Activated naive CD8-positive, alpha-beta T cell treated with anti-CD3 and anti-CD28 coated beads, Interleukin-2, amount 50 U/mL, for 16 hours (primary cell): Measurements from ENCODE around the gene SPRR2E.
"Not testable (repeated sequence)": the region's sequence is repeated elsewhere in the genome, so short reads cannot be mapped to it uniquely, and the experiment has no call there.

ENCODE experiments used
- DNase-seq: peaks from one replicate; pipeline ENCODE4 v3.0.0-alpha.2; 2020; ENCODE audit warnings: low read depth, low spot score

The SPRR2E gene

DNA sequence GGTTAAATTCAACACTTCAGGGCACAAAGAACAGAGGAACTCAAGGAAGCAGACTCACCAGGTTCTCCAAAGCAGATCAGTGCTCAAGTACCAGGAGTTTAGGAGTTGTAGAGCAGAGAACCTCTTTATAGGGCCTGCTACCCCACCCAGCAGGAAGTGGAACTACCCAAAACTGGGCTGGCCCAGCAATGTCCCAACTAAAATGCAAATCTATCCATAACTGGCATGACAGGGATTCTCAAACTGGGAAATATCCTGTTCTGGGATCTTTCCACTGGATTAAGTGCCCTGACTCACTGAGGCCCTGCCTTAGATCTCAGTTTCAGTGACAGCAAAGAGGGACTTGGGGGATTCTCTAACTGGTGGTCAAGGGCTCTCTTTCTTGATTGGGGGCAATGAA, at the start of gene SPRR2E:
TSS of gene SPRR2E (minus strand) at position 101 of the 400 bp plus-strand sequence. CDS start 775 bp downstream, outside the sequence.
- no peak for DNase-seq

DNA sequence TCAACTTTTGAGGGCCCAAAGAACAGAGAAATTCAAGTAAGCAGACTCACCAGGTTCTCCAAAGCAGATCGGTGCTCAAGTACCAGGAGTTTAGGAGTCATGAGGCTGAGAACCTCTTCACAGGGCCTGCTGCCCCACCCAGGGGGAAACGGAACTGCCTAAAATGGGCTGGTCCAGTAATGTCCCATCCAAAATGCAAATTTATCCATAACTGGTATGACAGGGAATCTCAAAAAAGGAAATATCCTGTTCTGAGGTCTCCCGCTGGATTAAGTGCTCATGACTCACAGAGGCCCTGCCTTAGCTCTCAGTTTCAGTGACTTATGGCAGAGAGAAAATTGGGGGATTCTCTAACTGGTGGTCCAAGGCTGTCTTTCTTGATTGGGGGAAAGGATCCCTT, 47.1 kb upstream of the SPRR2E start:
- no peak for DNase-seq

DNA sequence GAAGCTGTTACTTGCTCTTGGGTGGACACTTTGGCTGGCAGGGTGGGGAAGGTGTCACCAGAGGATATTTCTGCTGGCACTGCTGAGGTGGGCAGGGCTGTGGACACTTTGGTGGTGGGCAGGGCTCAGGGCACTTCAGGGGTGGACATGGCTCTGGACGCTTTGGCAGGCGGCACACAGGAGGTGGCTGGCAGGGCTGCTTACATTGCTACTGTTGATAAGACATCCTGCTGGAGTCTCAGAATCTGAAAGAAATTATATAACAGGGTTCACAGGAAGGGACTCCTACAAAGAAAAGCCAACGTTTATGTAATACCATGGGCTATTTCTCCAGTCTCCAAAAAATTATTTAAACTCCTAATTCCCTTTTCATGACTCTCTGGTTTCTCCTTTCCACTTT, 46.2 kb upstream of the SPRR2E start:
- DNase-seq: no peak

DNA sequence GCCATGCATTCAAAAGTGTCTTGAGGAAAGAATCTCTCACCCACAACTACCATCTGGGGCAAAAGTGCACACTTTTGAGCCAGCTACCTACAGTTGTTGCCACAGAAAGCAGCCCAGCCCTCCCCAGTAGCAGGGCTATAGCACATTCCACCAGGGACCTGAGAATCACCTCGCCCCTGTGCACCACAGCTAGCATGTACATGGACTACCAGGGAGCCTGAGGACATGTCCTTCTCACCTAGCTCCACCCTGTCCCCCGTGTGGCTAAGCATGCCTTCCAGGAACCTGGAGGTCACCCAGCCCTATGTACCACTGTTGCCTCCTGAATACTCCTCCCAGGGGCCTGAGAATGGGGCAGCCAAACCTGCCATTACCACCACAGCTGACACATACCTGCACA, 39.4 kb upstream of the SPRR2E start:
- DNase-seq: no peak

DNA sequence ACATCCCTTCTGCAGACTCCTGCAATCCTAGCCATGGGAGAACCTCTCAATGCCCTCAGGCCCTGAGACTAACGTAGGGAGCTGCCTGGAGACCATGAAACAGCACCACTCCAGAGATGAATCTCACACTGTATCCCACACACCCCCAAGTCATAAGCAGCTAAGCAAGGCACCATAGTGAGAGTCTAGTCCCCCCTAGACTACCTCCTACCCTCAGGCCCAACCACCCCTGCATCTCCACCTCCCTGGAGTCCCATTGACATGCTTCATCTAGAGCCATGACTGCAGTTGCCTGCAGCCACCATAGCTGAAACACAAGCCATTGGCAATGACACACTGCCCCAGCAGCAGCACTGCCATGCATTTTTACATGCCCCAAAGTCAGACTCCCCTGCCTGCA, 38.9 kb upstream of the SPRR2E start:
- DNase-seq: no peak

DNA sequence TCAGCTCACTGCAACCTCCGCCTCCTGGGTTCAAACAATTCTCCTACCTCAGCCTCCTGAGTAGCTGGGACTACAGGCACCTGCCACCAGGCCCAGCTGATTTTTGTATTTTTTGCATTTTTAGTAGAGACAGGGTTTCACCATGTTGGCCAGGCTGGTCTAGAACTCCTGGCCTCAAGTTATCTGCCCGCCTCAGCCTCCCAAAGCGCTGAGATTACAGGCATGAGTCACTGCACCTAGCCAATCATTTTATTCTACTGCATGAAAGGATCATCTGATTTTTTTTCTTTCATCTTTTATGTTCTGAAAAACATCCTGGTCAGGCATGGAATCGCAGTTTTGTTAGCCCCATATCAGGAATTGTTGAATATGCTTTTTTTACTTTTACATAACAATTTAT, 34.4 kb upstream of the SPRR2E start:
- not testable (repeated sequence) for DNase-seq

DNA sequence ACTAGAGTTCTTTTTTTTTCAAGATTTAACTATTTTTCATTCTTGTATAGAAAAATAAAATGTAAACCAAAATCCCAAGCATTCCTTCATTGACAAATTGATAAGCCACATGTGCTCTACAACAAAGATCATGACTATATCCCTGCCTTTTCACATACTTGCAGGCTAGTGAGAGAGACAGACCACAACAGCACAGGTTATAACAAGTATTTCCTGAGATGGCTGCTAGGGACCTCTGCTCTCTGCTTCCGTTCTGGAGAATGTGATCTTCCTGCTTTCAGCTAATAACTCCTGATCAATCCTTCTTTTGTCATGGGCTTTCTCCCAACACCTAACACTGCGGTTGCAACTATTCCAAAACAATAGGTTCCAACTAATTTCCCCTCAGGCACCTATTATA, 33.0 kb upstream of the SPRR2E start:
- no peak for DNase-seq

DNA sequence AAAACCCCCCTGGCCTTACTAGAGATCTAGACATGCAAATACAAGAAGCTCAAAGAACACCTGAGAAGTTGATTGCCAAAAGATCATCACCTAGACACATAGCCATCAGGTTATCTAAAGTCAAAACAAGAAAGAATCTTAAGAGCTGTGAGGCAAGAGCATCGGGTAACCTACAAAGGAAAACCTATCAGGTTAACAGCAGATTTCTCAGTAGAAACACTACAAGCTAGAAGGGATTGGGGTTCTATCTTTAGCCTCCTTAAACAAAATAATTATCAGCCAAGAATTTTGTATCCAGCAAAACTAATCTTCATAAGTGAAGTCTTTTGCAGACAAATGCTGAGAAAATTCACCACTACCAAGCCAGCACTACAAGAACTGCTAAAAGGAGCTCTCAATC, 31.2 kb upstream of the SPRR2E start:
- no peak for DNase-seq

DNA sequence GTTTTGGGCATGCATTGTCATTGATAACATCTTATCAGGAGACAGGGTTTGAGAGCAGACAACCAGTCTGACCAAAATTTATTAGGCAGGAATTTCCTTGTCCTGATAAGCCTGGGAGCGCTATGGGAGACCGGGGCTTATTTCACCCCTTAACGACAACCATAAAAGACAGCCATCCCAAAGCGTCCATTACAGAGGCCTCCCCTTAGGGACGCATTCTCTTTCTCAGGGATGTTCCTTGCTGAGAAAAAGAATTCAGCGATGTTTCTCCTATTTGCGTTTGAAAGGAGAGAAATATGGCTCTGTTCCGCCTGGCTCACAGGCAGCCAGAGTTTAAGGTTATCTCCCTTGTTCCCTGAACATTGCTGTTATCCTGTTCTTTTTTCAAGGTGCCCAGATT, 29.5 kb upstream of the SPRR2E start:
- DNase-seq: not testable (repeated sequence)

DNA sequence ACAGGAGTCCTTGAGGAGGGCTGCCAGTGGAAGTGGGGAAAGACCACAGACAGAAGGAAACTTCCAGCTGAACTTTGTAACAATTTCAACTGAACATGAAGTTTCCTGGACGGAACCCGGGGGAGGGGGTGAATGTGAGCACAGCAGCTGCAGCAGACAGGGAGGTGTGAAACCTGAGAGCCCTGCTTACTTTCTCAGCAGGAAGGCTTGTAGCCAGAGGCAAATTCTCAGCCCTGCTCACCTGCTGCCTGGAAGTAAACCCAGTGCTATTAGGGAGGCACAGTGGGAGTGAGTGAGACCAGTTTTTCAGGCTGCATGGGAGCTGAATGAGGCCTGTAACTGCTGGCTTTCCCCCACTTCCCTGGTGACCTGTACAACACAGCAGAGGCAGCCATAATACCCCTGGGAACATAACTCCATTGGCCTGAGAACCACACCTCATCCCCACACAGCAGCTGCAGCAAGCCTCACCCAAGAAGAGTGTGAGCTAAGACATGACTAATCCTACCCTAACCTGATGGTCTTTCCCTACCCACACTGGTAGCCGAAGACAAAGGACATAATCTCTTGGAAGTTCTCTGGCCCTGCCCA, 28.6 kb upstream of the SPRR2E start:
- DNase-seq: no peak

DNA sequence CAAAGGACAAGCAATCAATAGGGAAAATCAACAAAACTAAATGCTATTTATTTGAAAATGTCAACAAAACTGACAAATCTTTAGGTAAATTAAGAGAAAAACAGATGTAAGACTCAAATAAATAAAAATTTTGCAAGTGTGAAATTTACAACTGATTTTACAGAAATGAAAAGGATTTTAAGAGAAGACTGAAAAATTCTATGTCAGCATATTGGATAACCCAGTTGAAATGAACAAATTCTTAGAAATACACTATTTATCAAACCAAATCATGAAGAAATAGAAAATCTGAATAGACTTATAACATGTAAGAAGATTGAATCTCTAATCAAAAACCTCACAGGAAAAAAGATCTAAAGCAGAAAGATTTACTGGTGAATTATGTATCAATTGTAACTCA, 26.6 kb upstream of the SPRR2E start:
- no peak for DNase-seq

DNA sequence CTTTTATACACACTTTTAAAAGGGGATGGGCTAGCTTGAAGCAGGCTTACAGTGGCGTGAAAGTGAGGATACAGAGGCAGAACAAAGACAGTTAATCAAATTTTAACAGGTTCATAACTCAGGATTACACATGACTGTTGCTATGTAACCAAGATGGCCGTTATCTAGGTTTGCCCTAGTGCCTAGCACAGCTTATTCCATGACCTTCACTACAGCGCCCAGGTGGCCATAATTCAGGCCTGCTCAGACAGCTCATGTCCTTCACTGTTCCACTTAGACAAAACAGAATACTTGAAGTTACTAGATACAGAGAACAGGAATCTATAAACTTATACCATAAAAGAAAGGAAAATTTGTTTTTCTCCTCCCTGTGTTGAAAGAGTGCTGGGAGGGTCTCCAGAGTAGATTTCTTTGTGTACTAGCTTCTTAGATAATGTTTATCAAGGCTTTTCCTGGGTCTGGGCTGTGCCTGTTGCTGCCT, 25.2 kb upstream of the SPRR2E start:
- DNase-seq: no peak

DNA sequence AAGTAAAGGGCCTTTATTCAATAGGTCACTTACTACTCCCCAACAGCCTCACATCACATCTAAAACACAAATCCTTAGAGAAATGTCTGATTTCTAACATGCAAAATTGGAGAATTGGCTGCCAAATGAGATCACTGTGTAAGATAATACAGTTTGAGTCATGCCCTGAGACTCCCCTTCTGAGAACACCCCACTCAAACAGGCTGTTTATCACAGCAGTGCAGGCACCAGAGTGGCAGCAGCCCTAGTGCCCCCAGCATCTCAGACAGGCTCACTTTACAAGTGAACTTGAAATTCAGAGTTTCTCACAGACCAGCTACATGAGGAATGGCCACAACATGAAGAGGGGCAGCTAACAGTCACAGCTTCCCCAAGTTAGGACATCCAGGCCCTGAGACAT, 20.9 kb upstream of the SPRR2E start:
- DNase-seq: not testable (repeated sequence)

DNA sequence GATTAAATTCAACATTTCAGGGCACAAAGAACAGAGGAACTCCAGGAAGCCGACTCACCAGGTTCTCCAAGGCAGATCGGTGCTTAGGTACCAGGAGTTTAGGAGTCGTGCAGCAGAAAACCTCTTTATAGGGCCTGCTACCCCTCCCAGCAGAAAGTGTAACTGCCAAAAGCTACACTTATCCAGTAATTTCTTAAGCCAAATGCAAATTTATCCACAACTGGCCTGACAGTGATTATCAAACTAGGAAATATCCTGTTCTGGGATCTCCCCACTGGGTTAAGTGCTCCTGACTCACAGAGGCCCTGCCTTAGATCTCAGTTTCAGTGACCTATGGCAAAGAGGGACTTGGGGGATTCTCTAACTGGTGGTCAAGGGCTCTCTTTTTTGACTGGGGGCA, 19.1 kb upstream of the SPRR2E start, which contains the start of gene SPRR2F:
TSS of gene SPRR2F (minus strand) at position 101 of the 400 bp plus-strand sequence. CDS start 783 bp downstream, outside the sequence.
- no peak for DNase-seq

DNA sequence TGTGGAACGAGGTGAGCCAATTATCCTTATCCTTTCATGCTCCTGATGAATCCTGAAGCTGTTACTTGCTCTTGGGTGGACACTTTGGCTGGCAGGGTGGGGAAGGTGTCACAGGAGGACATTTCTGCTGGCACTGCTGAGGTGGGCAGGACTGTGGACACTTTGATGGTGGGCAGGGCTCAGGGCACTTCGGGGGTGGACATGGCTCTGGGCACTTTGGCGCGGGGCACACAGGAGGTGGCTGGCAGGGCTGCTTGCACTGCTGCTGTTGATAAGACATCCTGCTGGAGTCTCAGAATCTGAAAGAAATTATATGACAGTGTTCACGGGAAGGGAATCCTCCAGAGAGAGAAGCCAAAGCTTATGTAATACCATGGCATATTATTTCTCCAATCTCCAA, 18.1 kb upstream of the SPRR2E start:
- not testable (repeated sequence) for DNase-seq

DNA sequence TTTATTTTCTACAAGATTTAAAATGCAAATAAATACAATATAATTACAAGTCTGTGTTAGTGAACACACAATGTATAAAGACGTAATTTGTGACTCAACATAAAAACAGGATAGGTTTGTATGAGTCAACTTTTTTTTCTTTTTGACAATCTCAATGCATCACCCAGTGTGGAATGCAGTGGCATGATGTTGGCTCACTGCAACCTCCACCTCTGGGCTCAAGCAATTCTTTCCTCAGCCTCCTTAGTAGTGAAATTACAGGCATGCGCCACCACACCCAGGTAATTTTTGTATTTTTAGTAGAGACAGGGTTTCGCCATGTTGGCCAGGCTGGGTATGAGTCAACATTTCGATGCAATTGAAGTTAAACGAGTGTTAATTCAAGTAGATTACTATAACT, 5.9 kb upstream of the SPRR2E start:
- DNase-seq: no peak

DNA sequence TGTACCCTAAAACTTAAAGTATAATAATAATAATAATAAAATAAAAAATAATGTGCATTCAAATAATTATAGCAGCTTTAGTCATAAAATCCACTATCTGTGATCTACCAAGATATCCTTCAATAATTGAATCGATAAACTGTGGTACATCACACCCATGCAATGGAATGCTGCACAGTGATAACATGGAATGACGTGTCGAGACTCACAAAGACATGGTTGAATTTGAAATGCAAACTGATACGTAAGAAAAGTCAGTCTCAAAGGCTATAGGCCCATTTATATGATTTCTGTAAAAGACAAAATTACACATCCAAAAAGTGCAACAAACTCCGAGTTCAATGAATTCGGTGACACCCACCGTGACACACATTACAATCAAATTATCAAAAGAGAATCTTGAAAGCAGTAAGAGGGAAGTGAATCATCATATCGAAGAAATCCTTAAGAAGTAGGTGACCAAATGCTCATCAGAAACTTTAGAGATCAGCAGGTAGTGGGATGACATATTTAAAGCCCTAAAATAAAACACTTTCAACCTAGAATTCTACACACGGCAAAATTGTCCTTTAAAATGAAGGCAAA, 5.2 kb upstream of the SPRR2E start:
- no peak for DNase-seq

DNA sequence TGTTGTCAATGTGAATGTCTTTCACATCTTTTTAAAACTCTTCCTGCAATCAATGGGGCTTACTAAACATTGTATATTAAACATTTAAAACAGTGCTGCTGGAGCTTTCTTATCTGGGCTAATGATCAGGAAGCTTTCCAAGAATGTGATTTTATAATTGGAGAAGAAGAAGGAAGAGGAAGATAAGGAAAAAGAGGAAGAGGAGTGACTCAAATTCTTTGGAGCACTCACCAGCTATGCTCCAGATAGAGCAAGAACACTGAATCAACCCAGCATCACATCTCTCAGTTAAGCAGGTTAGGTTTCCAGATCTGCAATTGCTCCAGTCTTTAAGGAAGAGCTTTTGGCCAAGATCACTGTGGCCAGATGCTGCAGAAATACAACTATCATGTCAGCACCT, 1.4 kb upstream of the SPRR2E start:
- no peak for DNase-seq

DNA sequence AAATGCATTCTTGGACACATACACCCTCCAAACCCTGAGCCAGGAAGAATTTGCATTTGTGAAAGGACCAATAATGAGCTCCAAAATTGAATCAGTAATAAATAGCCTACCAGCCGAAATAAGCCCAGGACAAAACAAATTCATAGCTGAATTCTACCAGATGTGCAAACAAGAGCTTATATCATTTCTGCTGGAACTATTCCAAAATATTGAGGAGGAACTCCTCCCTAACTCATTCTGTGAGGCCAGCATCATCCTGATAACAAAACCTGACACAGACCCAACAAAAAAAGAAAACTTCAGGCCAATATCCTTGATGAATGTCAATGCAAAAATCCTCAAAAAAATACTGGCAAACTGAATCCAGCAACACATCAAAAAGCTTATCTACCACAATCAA, 6.7 kb downstream of the SPRR2E start:
- DNase-seq: no peak

DNA sequence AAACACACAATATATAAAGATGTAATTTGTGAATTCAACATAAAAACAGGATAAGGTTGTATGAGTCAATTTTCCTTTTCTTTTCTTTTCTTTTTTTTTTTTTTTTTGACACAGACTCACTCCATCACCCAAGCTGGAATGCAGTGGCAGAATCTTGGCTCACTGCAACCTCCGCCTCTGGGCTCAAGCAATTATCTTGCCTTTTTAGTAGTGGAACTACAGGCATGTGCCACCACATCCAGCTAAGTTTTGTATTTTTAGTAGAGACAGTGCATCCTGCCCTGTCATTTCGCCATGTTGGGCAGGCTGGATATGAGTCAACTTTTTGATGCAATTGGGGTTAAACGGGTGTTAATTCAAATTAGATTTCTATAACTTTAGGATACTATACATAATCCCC, 12.6 kb downstream of the SPRR2E start:
- no peak for DNase-seq

DNA sequence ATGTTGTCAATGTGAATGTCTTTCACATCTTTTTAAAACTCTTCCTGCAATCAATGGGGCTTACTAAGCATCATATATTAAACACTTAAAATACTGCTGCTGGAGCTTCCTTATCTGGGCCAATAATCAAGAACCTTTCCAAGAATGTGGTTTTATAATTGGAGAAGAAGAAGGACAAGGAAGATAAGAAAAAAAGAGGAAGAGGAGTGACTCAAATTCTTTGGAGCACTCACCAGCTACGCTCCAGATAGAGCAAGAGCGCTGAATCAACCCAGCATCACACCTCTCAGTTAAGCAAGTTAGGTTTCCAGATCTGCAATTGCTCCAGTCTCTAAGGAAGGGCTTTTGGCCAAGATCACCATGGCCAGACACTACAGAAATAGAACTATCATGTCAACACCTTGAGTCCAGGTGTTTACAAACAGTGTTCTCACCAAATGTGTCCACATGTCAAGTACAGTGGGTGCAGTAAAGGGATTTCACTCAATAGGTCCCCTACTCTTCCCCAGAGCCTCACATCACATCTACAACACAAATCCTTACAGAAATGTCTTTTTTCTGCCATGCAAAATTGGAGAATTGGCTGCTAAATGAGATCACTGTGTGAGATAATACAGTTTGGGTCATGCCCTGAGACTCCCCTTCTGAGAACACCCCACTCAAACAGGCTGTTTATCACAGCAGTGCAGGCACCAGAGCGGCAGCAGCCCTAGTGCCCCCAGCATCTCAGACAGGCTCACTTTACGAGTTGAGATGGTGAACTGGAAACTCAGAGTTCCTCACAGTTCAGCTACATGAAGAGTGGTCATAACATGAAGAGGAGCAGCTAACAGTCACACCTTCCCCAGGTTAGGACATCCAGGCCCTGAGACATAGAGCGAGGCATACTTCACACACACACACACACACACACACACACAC, 21.3 kb downstream of the SPRR2E start:
- no peak for DNase-seq

DNA sequence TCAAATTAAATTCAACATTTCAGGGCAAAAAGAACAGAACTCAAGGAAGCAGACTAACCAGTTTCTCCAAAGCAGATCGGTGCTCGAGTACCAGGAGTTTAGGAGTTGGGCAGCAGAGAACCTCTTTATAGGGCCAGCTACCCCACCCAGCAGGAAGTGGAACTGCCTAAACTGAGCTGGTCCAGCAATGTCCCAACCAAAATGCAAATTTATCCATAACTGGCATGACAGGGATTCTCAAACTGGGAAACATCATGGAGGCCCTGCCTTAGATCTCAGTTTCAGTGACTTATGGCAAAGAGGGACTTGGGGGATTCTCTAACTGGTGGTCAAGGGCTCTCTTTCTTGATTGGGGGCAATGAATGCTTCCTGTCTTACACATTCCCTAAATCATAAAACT, 22.8 kb downstream of the SPRR2E start, which contains the start of gene SPRR2B:
TSS of gene SPRR2B (minus strand) at position 101 of the 400 bp plus-strand sequence. CDS start 772 bp downstream, outside the sequence.
- no peak for DNase-seq
